H1 (cell line): Measurements from ENCODE around the gene TCF4. TPM values are rescaled to one million over a fixed set of nuclear protein-coding genes. Genes with fewer than 3 reads are reported as not detected.

Source experiments
- ASH2L ChIP-seq: fragments of 200-600, 300-600 bp; sonication (generic); IDR thresholded peaks from one replicate; pipeline ENCODE4 v1.7.1; 2017; ENCODE audit warnings: low read length
- BCL11A ChIP-seq, 2 experiments: IDR thresholded peaks; one replicate each; pipeline ENCODE4 v1.6.1; 2011; ENCODE audit warnings: low read depth in 2 of 2, low read length in 2 of 2, mild to moderate bottlenecking in 2 of 2
- CBX8 ChIP-seq: fragments of 300-800, 300-1000 bp; sonication (generic); IDR thresholded peaks from 2 replicates; pipeline ENCODE4 v1.7.1; 2016; ENCODE audit warnings: low read depth, low read length, borderline replicate concordance
- EP300 ChIP-seq, 2 experiments: IDR thresholded peaks; 1 replicate in 1 of 2; 2 replicates in 1 of 2; pipeline ENCODE4 v1.6.1; 2011 to 2012; ENCODE audit warnings: low read depth in 2 of 2, low read length in 2 of 2, mild to moderate bottlenecking in 2 of 2, borderline replicate concordance in 1 of 2, inconsistent platforms in 1 of 2, moderate library complexity in 1 of 2
- GTF2F1 ChIP-seq: IDR thresholded peaks from 2 replicates; pipeline ENCODE4 v1.6.1; 2012; ENCODE audit warnings: low read depth, low read length, improper control_type of control experiment, borderline replicate concordance
- JUN ChIP-seq: IDR thresholded peaks from 2 replicates; pipeline ENCODE4 v1.6.1; 2011; ENCODE audit warnings: low read depth, mild to moderate bottlenecking, improper control_type of control experiment, low read length
- KDM4A ChIP-seq: IDR thresholded peaks from one replicate; pipeline ENCODE4 v1.7.1; 2012; ENCODE audit warnings: low read depth, mild to moderate bottlenecking, moderate library complexity, low read length, inconsistent platforms; ENCODE audit not compliant: severe bottlenecking
- POLR2A ChIP-seq, 2 experiments: IDR thresholded peaks; 1 replicate in 1 of 2; 2 replicates in 1 of 2; pipeline ENCODE4 v1.6.1; 2011; ENCODE audit warnings: low read depth in 2 of 2, low read length in 2 of 2, mild to moderate bottlenecking in 2 of 2; ENCODE audit errors: control extremely low read depth in 1 of 2
- SIRT6 ChIP-seq: IDR thresholded peaks from one replicate; pipeline ENCODE4 v1.7.1; 2012; ENCODE audit warnings: low read length, inconsistent platforms
- SP4 ChIP-seq: IDR thresholded peaks from 2 replicates; pipeline ENCODE4 v1.6.1; 2012; ENCODE audit warnings: low read length, inconsistent platforms
- ZNF274 ChIP-seq: IDR thresholded peaks from 2 replicates; pipeline ENCODE4 v1.7.0; 2012; ENCODE audit warnings: low read length, borderline replicate concordance; ENCODE audit errors: extremely low read depth
- polyA plus RNA-seq, 7 experiments: library from polyadenylated mRNA; depleted of rRNA in 3 of 7; stranded (reverse) in 5 of 7; unstranded in 2 of 7; fragments of >200 nt in 5 of 7; fragments of 200-250 nt in 2 of 7; gene quantifications; 1 replicate in 5 of 7; 2 replicates in 1 of 7; 4 replicates in 1 of 7; pipeline versions ENCODE4 v1.2.1 to v1.2.3, GENCODE V29; 2011 to 2013; ENCODE audit warnings: missing spikeins in 2 of 7, mixed read lengths in 2 of 7
- total RNA-seq: library from RNA; stranded (reverse); fragmentation: NEBNext Ultra II Directional; extraction: Animal tissue kit (Norgen Biotek cat#: 25700); gene quantifications from 2 replicates; pipeline ENCODE4 v1.2.1, GENCODE V29; 2021
- TF ChIP-seq, protein P1 (sequence below): fragments of 300-600 bp; sonication (generic); IDR thresholded peaks from 2 replicates; pipeline ENCODE4 v1.7.1; 2012; ENCODE audit warnings: low read length, moderate library complexity, mild to moderate bottlenecking, inconsistent platforms; ENCODE audit not compliant: insufficient replicate concordance

TCF4 gene
- total and polyA plus RNA-seq, 2 of the 8 experiments (the other 6 are each of a cell fraction or from before 2014, with no cell fraction given), result 59.3 to 118 TPM

GRCh38 chr18:55470826-55471225 is 117.2 kb downstream of the TCF4 start (continued):
- TF ChIP-seq, protein P1, sequence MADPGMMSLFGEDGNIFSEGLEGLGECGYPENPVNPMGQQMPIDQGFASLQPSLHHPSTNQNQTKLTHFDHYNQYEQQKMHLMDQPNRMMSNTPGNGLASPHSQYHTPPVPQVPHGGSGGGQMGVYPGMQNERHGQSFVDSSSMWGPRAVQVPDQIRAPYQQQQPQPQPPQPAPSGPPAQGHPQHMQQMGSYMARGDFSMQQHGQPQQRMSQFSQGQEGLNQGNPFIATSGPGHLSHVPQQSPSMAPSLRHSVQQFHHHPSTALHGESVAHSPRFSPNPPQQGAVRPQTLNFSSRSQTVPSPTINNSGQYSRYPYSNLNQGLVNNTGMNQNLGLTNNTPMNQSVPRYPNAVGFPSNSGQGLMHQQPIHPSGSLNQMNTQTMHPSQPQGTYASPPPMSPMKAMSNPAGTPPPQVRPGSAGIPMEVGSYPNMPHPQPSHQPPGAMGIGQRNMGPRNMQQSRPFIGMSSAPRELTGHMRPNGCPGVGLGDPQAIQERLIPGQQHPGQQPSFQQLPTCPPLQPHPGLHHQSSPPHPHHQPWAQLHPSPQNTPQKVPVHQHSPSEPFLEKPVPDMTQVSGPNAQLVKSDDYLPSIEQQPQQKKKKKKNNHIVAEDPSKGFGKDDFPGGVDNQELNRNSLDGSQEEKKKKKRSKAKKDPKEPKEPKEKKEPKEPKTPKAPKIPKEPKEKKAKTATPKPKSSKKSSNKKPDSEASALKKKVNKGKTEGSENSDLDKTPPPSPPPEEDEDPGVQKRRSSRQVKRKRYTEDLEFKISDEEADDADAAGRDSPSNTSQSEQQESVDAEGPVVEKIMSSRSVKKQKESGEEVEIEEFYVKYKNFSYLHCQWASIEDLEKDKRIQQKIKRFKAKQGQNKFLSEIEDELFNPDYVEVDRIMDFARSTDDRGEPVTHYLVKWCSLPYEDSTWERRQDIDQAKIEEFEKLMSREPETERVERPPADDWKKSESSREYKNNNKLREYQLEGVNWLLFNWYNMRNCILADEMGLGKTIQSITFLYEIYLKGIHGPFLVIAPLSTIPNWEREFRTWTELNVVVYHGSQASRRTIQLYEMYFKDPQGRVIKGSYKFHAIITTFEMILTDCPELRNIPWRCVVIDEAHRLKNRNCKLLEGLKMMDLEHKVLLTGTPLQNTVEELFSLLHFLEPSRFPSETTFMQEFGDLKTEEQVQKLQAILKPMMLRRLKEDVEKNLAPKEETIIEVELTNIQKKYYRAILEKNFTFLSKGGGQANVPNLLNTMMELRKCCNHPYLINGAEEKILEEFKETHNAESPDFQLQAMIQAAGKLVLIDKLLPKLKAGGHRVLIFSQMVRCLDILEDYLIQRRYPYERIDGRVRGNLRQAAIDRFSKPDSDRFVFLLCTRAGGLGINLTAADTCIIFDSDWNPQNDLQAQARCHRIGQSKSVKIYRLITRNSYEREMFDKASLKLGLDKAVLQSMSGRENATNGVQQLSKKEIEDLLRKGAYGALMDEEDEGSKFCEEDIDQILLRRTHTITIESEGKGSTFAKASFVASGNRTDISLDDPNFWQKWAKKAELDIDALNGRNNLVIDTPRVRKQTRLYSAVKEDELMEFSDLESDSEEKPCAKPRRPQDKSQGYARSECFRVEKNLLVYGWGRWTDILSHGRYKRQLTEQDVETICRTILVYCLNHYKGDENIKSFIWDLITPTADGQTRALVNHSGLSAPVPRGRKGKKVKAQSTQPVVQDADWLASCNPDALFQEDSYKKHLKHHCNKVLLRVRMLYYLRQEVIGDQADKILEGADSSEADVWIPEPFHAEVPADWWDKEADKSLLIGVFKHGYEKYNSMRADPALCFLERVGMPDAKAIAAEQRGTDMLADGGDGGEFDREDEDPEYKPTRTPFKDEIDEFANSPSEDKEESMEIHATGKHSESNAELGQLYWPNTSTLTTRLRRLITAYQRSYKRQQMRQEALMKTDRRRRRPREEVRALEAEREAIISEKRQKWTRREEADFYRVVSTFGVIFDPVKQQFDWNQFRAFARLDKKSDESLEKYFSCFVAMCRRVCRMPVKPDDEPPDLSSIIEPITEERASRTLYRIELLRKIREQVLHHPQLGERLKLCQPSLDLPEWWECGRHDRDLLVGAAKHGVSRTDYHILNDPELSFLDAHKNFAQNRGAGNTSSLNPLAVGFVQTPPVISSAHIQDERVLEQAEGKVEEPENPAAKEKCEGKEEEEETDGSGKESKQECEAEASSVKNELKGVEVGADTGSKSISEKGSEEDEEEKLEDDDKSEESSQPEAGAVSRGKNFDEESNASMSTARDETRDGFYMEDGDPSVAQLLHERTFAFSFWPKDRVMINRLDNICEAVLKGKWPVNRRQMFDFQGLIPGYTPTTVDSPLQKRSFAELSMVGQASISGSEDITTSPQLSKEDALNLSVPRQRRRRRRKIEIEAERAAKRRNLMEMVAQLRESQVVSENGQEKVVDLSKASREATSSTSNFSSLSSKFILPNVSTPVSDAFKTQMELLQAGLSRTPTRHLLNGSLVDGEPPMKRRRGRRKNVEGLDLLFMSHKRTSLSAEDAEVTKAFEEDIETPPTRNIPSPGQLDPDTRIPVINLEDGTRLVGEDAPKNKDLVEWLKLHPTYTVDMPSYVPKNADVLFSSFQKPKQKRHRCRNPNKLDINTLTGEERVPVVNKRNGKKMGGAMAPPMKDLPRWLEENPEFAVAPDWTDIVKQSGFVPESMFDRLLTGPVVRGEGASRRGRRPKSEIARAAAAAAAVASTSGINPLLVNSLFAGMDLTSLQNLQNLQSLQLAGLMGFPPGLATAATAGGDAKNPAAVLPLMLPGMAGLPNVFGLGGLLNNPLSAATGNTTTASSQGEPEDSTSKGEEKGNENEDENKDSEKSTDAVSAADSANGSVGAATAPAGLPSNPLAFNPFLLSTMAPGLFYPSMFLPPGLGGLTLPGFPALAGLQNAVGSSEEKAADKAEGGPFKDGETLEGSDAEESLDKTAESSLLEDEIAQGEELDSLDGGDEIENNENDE, result no peak
- TF ChIP-seq GTF2F1 (no peak), JUN (no peak), ASH2L (no peak), KDM4A (no peak), EP300 (IDR thresholded peaks at IDR 0.05; ENCODE audit: borderline replicate concordance in 1 of 2, low read depth in 2 of 2, low read length in 2 of 2) (no peak), CBX8 (no peak), BCL11A (IDR thresholded peaks at IDR 0.05; ENCODE audit: low read depth in 2 of 2, low read length in 2 of 2) (no peak), POLR2A (IDR thresholded peaks at IDR 0.05; ENCODE audit: control extremely low read depth in 1 of 2, low read depth in 2 of 2, low read length in 2 of 2) (no peak), SIRT6 (no peak), ZNF274 (no peak), SP4 (no peak)
